BE2C (cell line): ENCODE results near the gene CCDC24. TPM values are rescaled to one million over a fixed set of nuclear protein-coding genes. Genes with fewer than 3 reads are reported as not detected.
A peak's percentile ranks its signal among the peaks of the same experiment; 100 is the strongest.

Source experiments
- DNase-seq: peaks from one replicate; pipeline ENCODE4 v3.0.0-alpha.2; 2020
- H3K27me3 ChIP-seq: fragments of 250-450 bp; sonication (Bioruptor Pico); 2 replicates; pipeline ENCODE4 v1.5.1; 2020; ENCODE audit warnings: mild to moderate bottlenecking
- H3K36me3 ChIP-seq: fragments of 250-450 bp; sonication (Bioruptor Pico); 2 replicates; pipeline ENCODE4 v1.5.1; 2020; ENCODE audit warnings: mild to moderate bottlenecking
- H3K4me1 ChIP-seq: fragments of 250-450 bp; sonication (Bioruptor Pico); 2 replicates; pipeline ENCODE4 v1.5.1; 2020
- H3K4me3 ChIP-seq: 2 replicates; pipeline ENCODE4 v1.5.1; 2011; ENCODE audit warnings: low read depth, low read length
- H3K9me3 ChIP-seq: fragments of 250-450 bp; sonication (Bioruptor Pico); 2 replicates; pipeline ENCODE4 v1.5.1; 2020
- polyA plus RNA-seq: library from polyadenylated mRNA; unstranded; fragments of >200 nt; gene quantifications from one replicate; pipeline ENCODE4 v1.2.1, GENCODE V29; 2012; ENCODE audit warnings: low read depth, missing spikeins; ENCODE audit not compliant: insufficient read length, insufficient read depth
- TF ChIP-seq, protein P1 (sequence below): IDR thresholded peaks from 2 replicates; pipeline ENCODE4 v1.5.1; 2012; ENCODE audit warnings: mild to moderate bottlenecking, low read depth, low read length

CCDC24 gene
- 2.0 TPM for polyA plus RNA-seq

DNA sequence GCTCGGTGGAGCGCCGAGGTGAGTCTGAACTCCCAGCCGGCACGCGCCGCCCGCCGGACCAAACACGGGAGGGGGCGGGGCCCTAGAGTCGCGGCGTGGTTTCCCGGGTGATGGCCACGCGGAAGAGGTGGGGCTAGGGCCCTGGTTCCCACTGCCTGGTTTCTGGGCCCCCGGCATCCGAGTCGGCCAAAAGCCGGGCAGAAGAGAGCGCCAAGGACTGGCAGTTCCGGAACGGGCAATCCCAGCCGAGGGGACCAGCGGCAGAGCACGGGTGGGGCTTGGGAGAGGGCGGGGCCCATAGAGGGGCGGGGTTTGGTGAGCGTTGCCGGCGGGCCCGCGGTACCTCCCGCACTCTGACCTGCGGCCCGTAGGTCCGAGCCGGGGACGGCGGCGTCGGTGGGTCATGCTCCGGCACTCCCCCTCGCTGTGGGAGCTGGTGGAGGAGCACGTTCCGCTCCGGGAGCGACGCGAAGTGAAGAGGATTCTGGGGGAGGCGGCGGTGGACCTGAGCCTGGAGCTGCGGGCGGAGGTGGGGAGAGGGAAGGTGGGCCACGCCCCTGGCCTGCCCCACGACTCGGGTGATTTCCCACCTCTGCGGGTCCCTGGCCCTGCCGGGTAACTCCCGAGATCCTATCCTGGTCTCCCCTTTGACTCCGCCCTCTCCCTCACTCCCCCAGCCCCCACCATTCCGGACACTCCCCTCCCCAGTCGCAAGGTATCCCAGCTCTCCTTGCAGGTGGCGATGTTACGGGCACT, at the start of gene CCDC24:
CCDC24 (plus strand) TSS at position 124 of the 756 bp plus-strand sequence; CDS start at position 404, 280 bp downstream.
- no peaks in the 10 kb centered on the region for H3K36me3 ChIP-seq
- no peaks in the 10 kb centered on the region for H3K9me3 ChIP-seq
- H3K4me3 ChIP-seq, result peak within 1 kb of the TSS; percentile 57
- peaks cover 13% of the 10 kb centered on the region for H3K4me1 ChIP-seq
- DNase-seq, result peak; percentile 69
- TF ChIP-seq, protein P1, sequence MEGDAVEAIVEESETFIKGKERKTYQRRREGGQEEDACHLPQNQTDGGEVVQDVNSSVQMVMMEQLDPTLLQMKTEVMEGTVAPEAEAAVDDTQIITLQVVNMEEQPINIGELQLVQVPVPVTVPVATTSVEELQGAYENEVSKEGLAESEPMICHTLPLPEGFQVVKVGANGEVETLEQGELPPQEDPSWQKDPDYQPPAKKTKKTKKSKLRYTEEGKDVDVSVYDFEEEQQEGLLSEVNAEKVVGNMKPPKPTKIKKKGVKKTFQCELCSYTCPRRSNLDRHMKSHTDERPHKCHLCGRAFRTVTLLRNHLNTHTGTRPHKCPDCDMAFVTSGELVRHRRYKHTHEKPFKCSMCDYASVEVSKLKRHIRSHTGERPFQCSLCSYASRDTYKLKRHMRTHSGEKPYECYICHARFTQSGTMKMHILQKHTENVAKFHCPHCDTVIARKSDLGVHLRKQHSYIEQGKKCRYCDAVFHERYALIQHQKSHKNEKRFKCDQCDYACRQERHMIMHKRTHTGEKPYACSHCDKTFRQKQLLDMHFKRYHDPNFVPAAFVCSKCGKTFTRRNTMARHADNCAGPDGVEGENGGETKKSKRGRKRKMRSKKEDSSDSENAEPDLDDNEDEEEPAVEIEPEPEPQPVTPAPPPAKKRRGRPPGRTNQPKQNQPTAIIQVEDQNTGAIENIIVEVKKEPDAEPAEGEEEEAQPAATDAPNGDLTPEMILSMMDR, result no peak
- H3K27me3 ChIP-seq, result no peaks in the 10 kb centered on the region

DNA sequence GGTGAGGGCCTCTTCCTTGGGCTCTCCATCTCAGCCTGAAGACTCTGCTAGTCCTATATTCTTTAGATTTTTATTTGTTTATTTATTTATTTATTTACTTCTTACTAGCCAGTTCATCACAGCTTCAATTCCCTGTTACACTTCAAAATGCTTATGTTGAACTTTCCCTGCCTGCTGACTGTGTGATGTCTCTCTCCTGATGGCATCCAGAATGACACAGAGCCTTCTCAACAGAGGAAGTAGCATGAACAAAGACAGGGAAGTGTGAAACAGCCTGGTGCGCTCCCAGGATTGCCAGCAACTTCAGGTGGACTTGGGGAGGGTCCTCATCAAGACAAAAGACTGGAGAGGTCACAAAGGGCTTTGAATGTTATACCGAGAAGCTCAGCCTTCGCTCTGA, 49.0 kb upstream of the CCDC24 start:
- H3K4me3 ChIP-seq, result no peak overlapping the region
- H3K27me3 ChIP-seq, result no peaks in the 10 kb centered on the region
- no peaks in the 10 kb centered on the region for H3K36me3 ChIP-seq
- no peak for DNase-seq
- H3K9me3 ChIP-seq, result no peaks in the 10 kb centered on the region
- no peaks in the 10 kb centered on the region for H3K4me1 ChIP-seq
- TF ChIP-seq, protein P1, result no peak

DNA sequence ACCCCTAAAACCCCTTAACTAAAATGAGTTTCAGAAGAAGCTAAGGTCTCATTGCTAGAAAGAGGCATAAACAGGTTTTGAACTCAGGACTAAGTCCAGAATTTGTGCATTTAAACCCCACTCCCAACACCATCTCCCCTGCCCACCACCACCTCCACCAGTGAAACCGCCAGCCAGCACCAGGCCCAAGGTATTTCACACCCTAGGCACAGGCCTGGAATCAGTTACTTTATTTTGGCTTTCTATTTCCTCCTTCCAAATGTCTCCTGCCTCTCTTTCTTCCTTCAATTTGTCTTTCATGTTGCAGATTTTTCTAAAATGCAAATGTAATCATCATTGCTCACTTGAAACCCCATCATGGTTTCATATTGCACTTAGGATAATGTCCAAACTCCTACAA, 46.5 kb upstream of the CCDC24 start:
- H3K36me3 ChIP-seq, result no peaks in the 10 kb centered on the region
- no peaks in the 10 kb centered on the region for H3K4me1 ChIP-seq
- no peak for DNase-seq
- TF ChIP-seq, protein P1, result no peak
- no peak overlapping the region for H3K4me3 ChIP-seq
- no peaks in the 10 kb centered on the region for H3K27me3 ChIP-seq
- H3K9me3 ChIP-seq, result no peaks in the 10 kb centered on the region

DNA sequence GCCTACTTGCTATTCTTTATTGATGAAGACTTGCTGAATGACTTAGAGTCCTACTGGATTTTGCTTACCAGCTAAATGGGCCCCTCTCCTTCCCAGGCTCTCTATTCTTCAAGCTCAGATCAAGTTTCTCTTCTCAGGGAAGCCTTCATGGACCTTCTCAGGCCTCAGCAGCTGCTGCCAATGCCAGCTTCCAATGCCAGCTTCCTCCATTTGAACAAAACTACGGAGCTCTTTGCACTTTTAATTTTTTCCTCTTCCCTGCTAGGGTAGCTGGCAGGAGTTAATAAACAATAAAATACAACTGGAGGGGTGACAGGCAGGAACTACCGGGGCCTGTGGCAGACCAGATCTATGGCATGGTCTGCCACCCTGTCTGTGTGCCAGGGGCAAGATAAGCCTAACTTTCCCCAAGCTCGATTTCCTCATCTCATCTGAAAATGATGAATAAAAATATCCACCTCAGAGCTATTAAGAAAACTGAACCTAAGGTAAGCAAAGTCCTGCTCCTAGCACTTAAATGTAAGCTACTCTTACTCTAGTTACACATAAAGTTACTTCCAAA, 45.6 kb upstream of the CCDC24 start:
- Histone ChIP-seq H3K27me3 (no peaks in the 10 kb centered on the region), H3K4me1 (no peaks in the 10 kb centered on the region), H3K36me3 (no peaks in the 10 kb centered on the region; the same call in 1 of the 2 replicates), H3K4me3 (peak overlapping the region; percentile 80), H3K9me3 (no peaks in the 10 kb centered on the region)
- TF ChIP-seq, protein P1, result no peak
- DNase-seq, result no peak

DNA sequence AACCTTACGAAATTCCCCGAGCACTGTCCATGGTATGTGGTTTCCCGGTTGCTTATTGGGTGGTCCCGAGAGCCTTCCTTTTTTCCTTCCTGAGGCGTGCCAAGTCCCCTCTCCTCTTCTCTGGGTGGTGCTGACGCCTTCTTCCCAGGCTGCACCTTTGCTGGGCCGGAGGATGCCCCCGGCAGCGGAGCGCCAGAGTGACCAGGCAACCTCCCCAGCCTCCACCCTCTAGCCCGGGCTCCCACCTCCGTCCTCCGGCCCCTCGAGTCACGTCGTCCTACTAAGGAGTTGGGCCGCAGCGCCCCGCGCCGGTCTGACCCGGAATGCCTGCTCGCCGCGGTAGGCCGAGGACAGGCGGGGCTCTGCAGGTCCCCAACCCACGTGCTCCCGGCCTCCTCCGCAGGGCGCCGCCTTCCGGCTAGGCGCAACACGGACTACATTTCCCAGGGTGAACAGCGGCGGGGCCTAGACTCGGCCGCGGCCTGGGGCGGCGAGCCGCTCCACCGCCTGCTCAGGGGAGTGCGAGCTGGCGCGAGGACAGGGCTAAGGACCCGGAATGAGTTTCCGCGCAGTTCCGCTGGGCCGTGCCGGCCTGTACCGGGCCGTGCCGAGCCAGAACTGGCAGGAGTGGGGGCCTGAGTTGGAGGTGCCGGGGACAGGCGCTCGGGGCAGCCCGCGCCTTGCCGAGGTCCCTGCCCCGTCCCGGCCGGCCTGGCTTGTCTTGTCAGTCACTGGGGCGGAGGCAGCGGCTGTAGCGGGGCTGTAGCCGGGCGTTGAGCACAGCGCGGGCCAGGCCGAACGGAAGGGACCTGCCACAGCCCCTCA, 45.0 kb upstream of the CCDC24 start, which contains the start of gene IPO13:
IPO13 (plus strand) TSS at position 715 of the 825 bp plus-strand sequence. CDS start 651 bp downstream, outside the sequence.
- TF ChIP-seq, protein P1, result peak; percentile 51
- Histone ChIP-seq H3K9me3 (no peaks in the 10 kb centered on the region), H3K4me3 (peak within 1 kb of the TSS; percentile 80), H3K27me3 (no peaks in the 10 kb centered on the region), H3K36me3 (no peaks in the 10 kb centered on the region; the same call in 1 of the 2 replicates), H3K4me1 (no peaks in the 10 kb centered on the region)
- DNase-seq, result peak; percentile 94
